ENCODE measurements around the gene ENAH.

The ENAH gene

GRCh38 chr1:225449261-225449660, 203.7 kb downstream of the ENAH start:
- no peak for DNase-seq

- DNase-seq = no peak
These were observed 204.6 kb downstream of the ENAH start for GRCh38 chr1:225448146-225448805.

- no peak for DNase-seq
These were observed 205.3 kb downstream of the ENAH start for GRCh38 chr1:225447650-225448089.

GRCh38 chr1:225446981-225447615, 205.8 kb downstream of the ENAH start:
- no peak for DNase-seq

GRCh38 chr1:225446595-225446960, 206.3 kb downstream of the ENAH start:
- DNase-seq = no peak

GRCh38 chr1:225445639-225446594, 207.0 kb downstream of the ENAH start:
- no peak for DNase-seq

- DNase-seq = no peak
These were observed 210.8 kb downstream of the ENAH start for GRCh38 chr1:225442123-225442505.

GRCh38 chr1:225441314-225442122, 211.4 kb downstream of the ENAH start:
- DNase-seq = no peak

GRCh38 chr1:225440380-225441221, 212.3 kb downstream of the ENAH start:
- DNase-seq = no peak

GRCh38 chr1:225437710-225438437, 215.0 kb downstream of the ENAH start:
- DNase-seq = no peak
